Measurements from ENCODE around the gene ABCC1.

DNA sequence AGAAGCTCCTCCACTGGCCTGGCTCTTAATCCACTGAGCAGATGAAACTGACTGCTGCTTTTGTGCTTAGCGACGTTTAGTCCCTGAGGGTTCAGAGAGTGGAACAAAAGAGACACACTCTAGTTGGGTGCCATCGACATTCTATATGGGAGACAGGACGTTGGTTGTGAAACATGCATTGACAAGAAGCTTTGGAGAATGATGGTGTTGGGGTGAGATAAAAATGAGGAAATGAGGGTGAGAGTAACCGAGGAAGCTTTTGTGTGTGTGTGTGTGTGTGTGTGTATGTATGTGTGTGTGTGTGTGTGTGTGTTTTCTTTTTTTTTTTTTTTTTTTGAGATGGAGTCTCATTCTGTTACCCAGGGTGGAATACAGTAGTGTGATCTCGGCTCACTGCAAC, 89.5 kb downstream of the ABCC1 start:
- TF ChIP-seq, protein P1, sequence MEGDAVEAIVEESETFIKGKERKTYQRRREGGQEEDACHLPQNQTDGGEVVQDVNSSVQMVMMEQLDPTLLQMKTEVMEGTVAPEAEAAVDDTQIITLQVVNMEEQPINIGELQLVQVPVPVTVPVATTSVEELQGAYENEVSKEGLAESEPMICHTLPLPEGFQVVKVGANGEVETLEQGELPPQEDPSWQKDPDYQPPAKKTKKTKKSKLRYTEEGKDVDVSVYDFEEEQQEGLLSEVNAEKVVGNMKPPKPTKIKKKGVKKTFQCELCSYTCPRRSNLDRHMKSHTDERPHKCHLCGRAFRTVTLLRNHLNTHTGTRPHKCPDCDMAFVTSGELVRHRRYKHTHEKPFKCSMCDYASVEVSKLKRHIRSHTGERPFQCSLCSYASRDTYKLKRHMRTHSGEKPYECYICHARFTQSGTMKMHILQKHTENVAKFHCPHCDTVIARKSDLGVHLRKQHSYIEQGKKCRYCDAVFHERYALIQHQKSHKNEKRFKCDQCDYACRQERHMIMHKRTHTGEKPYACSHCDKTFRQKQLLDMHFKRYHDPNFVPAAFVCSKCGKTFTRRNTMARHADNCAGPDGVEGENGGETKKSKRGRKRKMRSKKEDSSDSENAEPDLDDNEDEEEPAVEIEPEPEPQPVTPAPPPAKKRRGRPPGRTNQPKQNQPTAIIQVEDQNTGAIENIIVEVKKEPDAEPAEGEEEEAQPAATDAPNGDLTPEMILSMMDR (IDR thresholded peaks at IDR 0.05) = no peak
- TF ChIP-seq FOXM1 (IDR thresholded peaks at IDR 0.05; ENCODE audit: low read depth) (no peak), MXI1 (IDR thresholded peaks at IDR 0.05; ENCODE audit: low read depth, low read length) (no peak), NRF1 (IDR thresholded peaks at IDR 0.05; ENCODE audit: low read depth, low read length) (no peak), RAD21 (IDR thresholded peaks at IDR 0.05; ENCODE audit: low read length) (no peak), JUND (IDR thresholded peaks at IDR 0.05) (no peak), SIN3A (IDR thresholded peaks at IDR 0.05; ENCODE audit: borderline replicate concordance, low read depth, low read length) (no peak), TCF12 (IDR thresholded peaks at IDR 0.05) (no peak), SMC3 (IDR thresholded peaks at IDR 0.05; ENCODE audit: low read depth, low read length) (no peak), CHD2 (IDR thresholded peaks at IDR 0.05; ENCODE audit: low read length, partially characterized antibody) (no peak), EZH2phosphoT487 (IDR thresholded peaks at IDR 0.05; ENCODE audit: borderline replicate concordance, low read depth) (no peak)
- TF ChIP-seq, protein P2, sequence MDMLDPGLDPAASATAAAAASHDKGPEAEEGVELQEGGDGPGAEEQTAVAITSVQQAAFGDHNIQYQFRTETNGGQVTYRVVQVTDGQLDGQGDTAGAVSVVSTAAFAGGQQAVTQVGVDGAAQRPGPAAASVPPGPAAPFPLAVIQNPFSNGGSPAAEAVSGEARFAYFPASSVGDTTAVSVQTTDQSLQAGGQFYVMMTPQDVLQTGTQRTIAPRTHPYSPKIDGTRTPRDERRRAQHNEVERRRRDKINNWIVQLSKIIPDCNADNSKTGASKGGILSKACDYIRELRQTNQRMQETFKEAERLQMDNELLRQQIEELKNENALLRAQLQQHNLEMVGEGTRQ (IDR thresholded peaks at IDR 0.05; ENCODE audit: borderline replicate concordance, low read depth, low read length) = no peak
- TF ChIP-seq, protein P3, sequence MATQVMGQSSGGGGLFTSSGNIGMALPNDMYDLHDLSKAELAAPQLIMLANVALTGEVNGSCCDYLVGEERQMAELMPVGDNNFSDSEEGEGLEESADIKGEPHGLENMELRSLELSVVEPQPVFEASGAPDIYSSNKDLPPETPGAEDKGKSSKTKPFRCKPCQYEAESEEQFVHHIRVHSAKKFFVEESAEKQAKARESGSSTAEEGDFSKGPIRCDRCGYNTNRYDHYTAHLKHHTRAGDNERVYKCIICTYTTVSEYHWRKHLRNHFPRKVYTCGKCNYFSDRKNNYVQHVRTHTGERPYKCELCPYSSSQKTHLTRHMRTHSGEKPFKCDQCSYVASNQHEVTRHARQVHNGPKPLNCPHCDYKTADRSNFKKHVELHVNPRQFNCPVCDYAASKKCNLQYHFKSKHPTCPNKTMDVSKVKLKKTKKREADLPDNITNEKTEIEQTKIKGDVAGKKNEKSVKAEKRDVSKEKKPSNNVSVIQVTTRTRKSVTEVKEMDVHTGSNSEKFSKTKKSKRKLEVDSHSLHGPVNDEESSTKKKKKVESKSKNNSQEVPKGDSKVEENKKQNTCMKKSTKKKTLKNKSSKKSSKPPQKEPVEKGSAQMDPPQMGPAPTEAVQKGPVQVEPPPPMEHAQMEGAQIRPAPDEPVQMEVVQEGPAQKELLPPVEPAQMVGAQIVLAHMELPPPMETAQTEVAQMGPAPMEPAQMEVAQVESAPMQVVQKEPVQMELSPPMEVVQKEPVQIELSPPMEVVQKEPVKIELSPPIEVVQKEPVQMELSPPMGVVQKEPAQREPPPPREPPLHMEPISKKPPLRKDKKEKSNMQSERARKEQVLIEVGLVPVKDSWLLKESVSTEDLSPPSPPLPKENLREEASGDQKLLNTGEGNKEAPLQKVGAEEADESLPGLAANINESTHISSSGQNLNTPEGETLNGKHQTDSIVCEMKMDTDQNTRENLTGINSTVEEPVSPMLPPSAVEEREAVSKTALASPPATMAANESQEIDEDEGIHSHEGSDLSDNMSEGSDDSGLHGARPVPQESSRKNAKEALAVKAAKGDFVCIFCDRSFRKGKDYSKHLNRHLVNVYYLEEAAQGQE (IDR thresholded peaks at IDR 0.05; ENCODE audit: low read depth, low read length) = no peak
- TF ChIP-seq, protein P4, sequence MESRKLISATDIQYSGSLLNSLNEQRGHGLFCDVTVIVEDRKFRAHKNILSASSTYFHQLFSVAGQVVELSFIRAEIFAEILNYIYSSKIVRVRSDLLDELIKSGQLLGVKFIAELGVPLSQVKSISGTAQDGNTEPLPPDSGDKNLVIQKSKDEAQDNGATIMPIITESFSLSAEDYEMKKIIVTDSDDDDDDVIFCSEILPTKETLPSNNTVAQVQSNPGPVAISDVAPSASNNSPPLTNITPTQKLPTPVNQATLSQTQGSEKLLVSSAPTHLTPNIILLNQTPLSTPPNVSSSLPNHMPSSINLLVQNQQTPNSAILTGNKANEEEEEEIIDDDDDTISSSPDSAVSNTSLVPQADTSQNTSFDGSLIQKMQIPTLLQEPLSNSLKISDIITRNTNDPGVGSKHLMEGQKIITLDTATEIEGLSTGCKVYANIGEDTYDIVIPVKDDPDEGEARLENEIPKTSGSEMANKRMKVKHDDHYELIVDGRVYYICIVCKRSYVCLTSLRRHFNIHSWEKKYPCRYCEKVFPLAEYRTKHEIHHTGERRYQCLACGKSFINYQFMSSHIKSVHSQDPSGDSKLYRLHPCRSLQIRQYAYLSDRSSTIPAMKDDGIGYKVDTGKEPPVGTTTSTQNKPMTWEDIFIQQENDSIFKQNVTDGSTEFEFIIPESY (IDR thresholded peaks at IDR 0.05; ENCODE audit: borderline replicate concordance, low read depth) = no peak

Measured in SK-N-SH (cell line).